ENCODE measurements around the gene AP1B1. TPM values are rescaled to one million over a fixed set of nuclear protein-coding genes. Genes with fewer than 3 reads are reported as not detected.

The AP1B1 gene
- total and polyA plus RNA-seq, 11 donors: 18.1 to 74.8 (median 33.8) TPM

- intact Hi-C loops (cut with DNase I): no loop called here
These were observed 72.1 kb downstream of the AP1B1 start for GRCh38 chr22:29316141-29316828.

GRCh38 chr22:29315286-29316140 lies 72.9 kb downstream of the AP1B1 start, which contains the start of gene RASL10A:
Gene RASL10A (minus strand): TSS chr22:29315697. CDS start chr22:29315246, 451 bp downstream.
- Histone ChIP-seq H3K27ac (peak within 1 kb of the TSS in 1 of 12 donors; percentile 9), H3K4me3 (peak within 1 kb of the TSS; percentile 28 to 63 (median 47)), H3K27me3 (peaks cover 4 to 36% (median 17%) of the 10 kb centered on the region in 9 donors), H3K4me1 (peaks cover 4 to 52% (median 37%) of the 10 kb centered on the region in 12 donors), H3K36me3 (peaks cover 0 to 13% (median 0%) of the 10 kb centered on the region in 9 donors), H3K9me3 (no peaks in the 10 kb centered on the region)
- intact Hi-C loops (cut with DNase I): loop anchor here in 1 of 10 donors (2.0 kb wide), 1 partner anchor 47 kb away; the partner anchor contains the start of gene EWSR1
- TF ChIP-seq POLR2A (IDR thresholded peaks at IDR 0.05) (no peak), CTCF (IDR thresholded peaks at IDR 0.05) (no peak)
- ATAC-seq (no peak), DNase-seq (peak in 2 of 5 donors; percentile 20 to 62)
- 4 to 15% (median 6%) methylated on average over 24 to 103 of the region's 103 CpGs for WGBS, 4 donors

More at GRCh38 chr22:29316141-29316828, 72.1 kb downstream of the AP1B1 start:
- 64 to 78% (median 69%) methylated on average over 16 to 18 of the region's 18 CpGs for WGBS, 4 donors
- Histone ChIP-seq H3K36me3 (peaks cover 0 to 13% (median 0%) of the 10 kb centered on the region in 9 donors), H3K27me3 (peaks cover 4 to 36% (median 17%) of the 10 kb centered on the region in 9 donors), H3K9me3 (no peaks in the 10 kb centered on the region), H3K27ac (no peak overlapping the region), H3K4me3 (peak overlapping the region in 1 of 12 donors; percentile 56), H3K4me1 (peaks cover 2 to 44% (median 31%) of the 10 kb centered on the region in 12 donors)
- TF ChIP-seq POLR2A (IDR thresholded peaks at IDR 0.05): no peak
- TF ChIP-seq CTCF (IDR thresholded peaks at IDR 0.05): no peak
- DNase-seq (peak in 2 of 5 donors; percentile 19 to 36), ATAC-seq (no peak)

- peaks cover 9 to 60% (median 45%) of the 10 kb centered on the region in 12 donors for H3K4me1 ChIP-seq
These were observed 73.7 kb downstream of the AP1B1 start for GRCh38 chr22:29314537-29315285.

More at GRCh38 chr22:29314537-29315285, 73.7 kb downstream of the AP1B1 start:
- 3 to 11% (median 5%) methylated on average over 15 to 69 of the region's 69 CpGs for WGBS, 4 donors
- H3K27ac ChIP-seq: peak overlapping the region in 1 of 12 donors; percentile 9
- H3K4me3 ChIP-seq: peak overlapping the region in 11 of 12 donors; percentile 28 to 63 (median 48)
- H3K9me3 ChIP-seq: no peaks in the 10 kb centered on the region
- H3K27me3 ChIP-seq: peaks cover 4 to 36% (median 17%) of the 10 kb centered on the region in 9 donors
- TF ChIP-seq POLR2A (IDR thresholded peaks at IDR 0.05) (no peak), CTCF (IDR thresholded peaks at IDR 0.05) (no peak)
- DNase-seq: peak in 2 of 5 donors; percentile 24 to 64
- ATAC-seq: no peak
- peaks cover 0 to 13% (median 0%) of the 10 kb centered on the region in 9 donors for H3K36me3 ChIP-seq
- intact Hi-C loops (cut with DNase I): loop anchor here in 1 of 10 donors (2.0 kb wide), 1 partner anchor 46 kb away; the partner anchor contains the start of gene EWSR1

Measured in heart left ventricle (tissue), 16 donors.